Mucosa of rectum (tissue), 2 donors: ENCODE data around the gene UBE2G1.

Experiments
- H3K27ac ChIP-seq, 2 donors: one replicate each; pipeline ENCODE4 v1.7.0; 2013; ENCODE audit warnings: inconsistent platforms in 2 of 2, low read depth in 2 of 2, low read length in 2 of 2
- H3K27me3 ChIP-seq, 2 donors: one replicate each; pipeline ENCODE4 v1.7.0; 2013; ENCODE audit warnings: low read length in 2 of 2; ENCODE audit not compliant: control insufficient read depth in 2 of 2, insufficient read depth in 2 of 2
- H3K36me3 ChIP-seq, 2 donors: one replicate each; pipeline ENCODE4 v1.7.0; 2013; ENCODE audit warnings: low read length in 2 of 2; ENCODE audit not compliant: control insufficient read depth in 2 of 2, insufficient read depth in 2 of 2
- H3K4me1 ChIP-seq, 2 donors: one replicate each; pipeline ENCODE4 v1.7.0; 2013; ENCODE audit warnings: low read length in 2 of 2, mild to moderate bottlenecking in 1 of 2; ENCODE audit not compliant: control insufficient read depth in 2 of 2, insufficient read depth in 2 of 2
- H3K4me3 ChIP-seq, 2 donors: one replicate each; pipeline ENCODE4 v1.7.0; 2013; ENCODE audit warnings: low read length in 2 of 2
- H3K9ac ChIP-seq, 2 donors: one replicate each; pipeline ENCODE4 v1.7.0; 2013; ENCODE audit warnings: low read length in 2 of 2, low read depth in 1 of 2, mild to moderate bottlenecking in 1 of 2
- H3K9me3 ChIP-seq, 2 donors: one replicate each; pipeline ENCODE4 v1.7.0; 2013; ENCODE audit warnings: low read length in 2 of 2; ENCODE audit not compliant: control insufficient read depth in 2 of 2
- donor health status: healthy.
- donor health status: Normal muscosa, but diverticular disease.

UBE2G1 gene

GRCh38 chr17:4235372-4236279, 130.8 kb downstream of the UBE2G1 start:
- Histone ChIP-seq H3K27me3 (no peaks in the 10 kb centered on the region), H3K4me1 (peaks cover 0 to 11% of the 10 kb centered on the region in 2 donors), H3K27ac (no peak overlapping the region), H3K9ac (no peak overlapping the region), H3K4me3 (no peak overlapping the region), H3K36me3 (peaks cover 16 to 32% of the 10 kb centered on the region in 2 donors), H3K9me3 (no peaks in the 10 kb centered on the region)

GRCh38 chr17:4234401-4234800, 132.1 kb downstream of the UBE2G1 start:
- no peak overlapping the region for H3K4me3 ChIP-seq
- no peaks in the 10 kb centered on the region for H3K9me3 ChIP-seq
- H3K27me3 ChIP-seq = no peaks in the 10 kb centered on the region
- peaks cover 8 to 19% of the 10 kb centered on the region in 2 donors for H3K4me1 ChIP-seq
- peaks cover 9 to 30% of the 10 kb centered on the region in 2 donors for H3K36me3 ChIP-seq
- H3K9ac ChIP-seq = no peak overlapping the region
- peak overlapping the region in 1 of 2 donors; percentile 30 for H3K27ac ChIP-seq

- H3K9me3 ChIP-seq = no peaks in the 10 kb centered on the region
- no peak overlapping the region for H3K4me3 ChIP-seq
- H3K36me3 ChIP-seq = peaks cover 9 to 27% of the 10 kb centered on the region in 2 donors
- peaks cover 8 to 19% of the 10 kb centered on the region in 2 donors for H3K4me1 ChIP-seq
- H3K9ac ChIP-seq = peak overlapping the region in 1 of 2 donors; percentile 11
- H3K27me3 ChIP-seq = no peaks in the 10 kb centered on the region
- peak overlapping the region in 1 of 2 donors; percentile 69 for H3K27ac ChIP-seq
These were observed 132.7 kb downstream of the UBE2G1 start for GRCh38 chr17:4233668-4234258.

- H3K27me3 ChIP-seq = no peaks in the 10 kb centered on the region
- peaks cover 11 to 23% of the 10 kb centered on the region in 2 donors for H3K36me3 ChIP-seq
- H3K9ac ChIP-seq = no peak overlapping the region
- H3K27ac ChIP-seq = no peak overlapping the region
- no peak overlapping the region for H3K4me3 ChIP-seq
- no peaks in the 10 kb centered on the region for H3K9me3 ChIP-seq
- H3K4me1 ChIP-seq = peaks cover 8 to 22% of the 10 kb centered on the region in 2 donors
These were observed 134.2 kb downstream of the UBE2G1 start for GRCh38 chr17:4232168-4232813.

- Histone ChIP-seq H3K36me3 (peaks cover 7 to 13% of the 10 kb centered on the region in 2 donors), H3K4me1 (peaks cover 8 to 22% of the 10 kb centered on the region in 2 donors), H3K27me3 (no peaks in the 10 kb centered on the region), H3K4me3 (peak overlapping the region in 1 of 2 donors; percentile 20), H3K27ac (peak overlapping the region; percentile 62 to 63), H3K9ac (no peak overlapping the region), H3K9me3 (no peaks in the 10 kb centered on the region)
These were observed 136.6 kb downstream of the UBE2G1 start for GRCh38 chr17:4229627-4230541.

GRCh38 chr17:4221899-4222659, 144.4 kb downstream of the UBE2G1 start:
- no peak overlapping the region for H3K27ac ChIP-seq
- H3K9me3 ChIP-seq = no peaks in the 10 kb centered on the region
- no peaks in the 10 kb centered on the region for H3K27me3 ChIP-seq
- H3K4me3 ChIP-seq = no peak overlapping the region
- H3K36me3 ChIP-seq = peaks cover 11 to 12% of the 10 kb centered on the region in 2 donors
- H3K4me1 ChIP-seq = peaks cover 0 to 5% of the 10 kb centered on the region in 2 donors
- H3K9ac ChIP-seq = no peak overlapping the region

- peaks cover 12 to 16% of the 10 kb centered on the region in 2 donors for H3K36me3 ChIP-seq
- H3K4me3 ChIP-seq = no peak overlapping the region
- no peaks in the 10 kb centered on the region for H3K27me3 ChIP-seq
- no peaks in the 10 kb centered on the region for H3K9me3 ChIP-seq
- H3K4me1 ChIP-seq = peaks cover 0 to 5% of the 10 kb centered on the region in 2 donors
- no peak overlapping the region for H3K9ac ChIP-seq
- H3K27ac ChIP-seq = peak overlapping the region in 1 of 2 donors; percentile 49
These were observed 145.3 kb downstream of the UBE2G1 start for GRCh38 chr17:4221163-4221562.

GRCh38 chr17:4220655-4221054, 145.8 kb downstream of the UBE2G1 start:
- no peaks in the 10 kb centered on the region for H3K27me3 ChIP-seq
- no peak overlapping the region for H3K9ac ChIP-seq

More at GRCh38 chr17:4220655-4221054, 145.8 kb downstream of the UBE2G1 start:
- no peaks in the 10 kb centered on the region for H3K9me3 ChIP-seq
- no peak overlapping the region for H3K4me3 ChIP-seq
- H3K27ac ChIP-seq = peak overlapping the region; percentile 32 to 49
- peaks cover 0 to 5% of the 10 kb centered on the region in 2 donors for H3K4me1 ChIP-seq
- H3K36me3 ChIP-seq = peaks cover 12 to 19% of the 10 kb centered on the region in 2 donors
